HepG2 (cell line): ENCODE data around the gene ZNF451. TPM values are rescaled to one million over a fixed set of nuclear protein-coding genes. Genes with fewer than 3 reads are reported as not detected.

Source experiments
- polyA plus RNA-seq, 8 experiments: library from polyadenylated mRNA; depleted of rRNA in 3 of 8; stranded (reverse) in 7 of 8; unstranded in 1 of 8; fragments of >200 nt; fragmentation: Illumina TruSeq in 4 of 8; extraction: Trizol in 4 of 8; gene quantifications; 2 replicates each; pipeline versions ENCODE4 v1.2.1 to v1.2.3, GENCODE V29; 2011 to 2016; ENCODE audit warnings: low read depth in 4 of 8, missing spikeins in 1 of 8, mixed read lengths in 1 of 8; ENCODE audit not compliant: insufficient read depth in 1 of 8
- total RNA-seq, 5 experiments: library from RNA; depleted of rRNA; stranded (reverse); fragments of >200 nt; fragmentation: Illumina TruSeq; extraction: Trizol; gene quantifications; 2 replicates each; pipeline ENCODE4 v1.2.3, GENCODE V29; 2016; ENCODE audit warnings: low read depth in 1 of 5
- TF ChIP-seq, protein P1 (sequence below): IDR thresholded peaks from 2 replicates; pipeline ENCODE4 v1.6.1; 2012; ENCODE audit warnings: inconsistent platforms
- TF ChIP-seq, protein P2 (sequence below): sonication (generic); formaldehyde crosslinking; IDR thresholded peaks from 2 replicates; pipeline ENCODE4 v1.4.0; 2020; ENCODE audit warnings: mild to moderate bottlenecking, missing genetic modification reagents
- TF ChIP-seq, protein P3 (sequence below), 2 experiments: IDR thresholded peaks; 2 replicates each; pipeline ENCODE4 v1.6.1; 2011 to 2012; ENCODE audit warnings: low read length in 2 of 2, borderline replicate concordance in 1 of 2, low read depth in 1 of 2, mild to moderate bottlenecking in 1 of 2, moderate library complexity in 1 of 2
- TF ChIP-seq, protein P4 (sequence below): sonication (generic); formaldehyde crosslinking; IDR thresholded peaks from 2 replicates; pipeline ENCODE4 v1.4.0; 2020; ENCODE audit warnings: mild to moderate bottlenecking, low read depth, missing genetic modification reagents

The ZNF451 gene
- total and polyA plus RNA-seq, 2 of the 13 experiments (the other 11 are each of a cell fraction or from before 2014, with no cell fraction given): 32.1 to 65.7 TPM

DNA sequence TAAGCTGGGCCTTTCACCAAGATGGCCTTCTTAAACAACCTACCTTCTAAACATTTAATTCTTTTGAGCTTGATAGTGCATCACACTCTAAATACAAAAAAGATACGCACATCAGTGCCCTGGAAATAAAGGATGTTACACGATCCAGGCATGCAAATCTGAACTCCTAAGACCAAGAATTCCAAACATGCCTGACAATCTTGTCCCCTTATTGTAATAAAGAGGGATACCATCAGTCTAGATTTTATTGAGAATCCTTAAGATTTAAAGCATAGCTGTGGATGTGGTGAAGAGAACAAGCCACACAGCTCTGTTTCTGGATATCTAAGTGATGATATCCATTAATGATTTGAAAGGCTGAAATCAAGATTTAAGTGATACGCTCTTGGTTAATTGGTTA is 13.0 kb downstream of the ZNF451 start (continued):
- TF ChIP-seq, protein P1, sequence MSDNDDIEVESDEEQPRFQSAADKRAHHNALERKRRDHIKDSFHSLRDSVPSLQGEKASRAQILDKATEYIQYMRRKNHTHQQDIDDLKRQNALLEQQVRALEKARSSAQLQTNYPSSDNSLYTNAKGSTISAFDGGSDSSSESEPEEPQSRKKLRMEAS: no peak
- TF ChIP-seq, protein P2, sequence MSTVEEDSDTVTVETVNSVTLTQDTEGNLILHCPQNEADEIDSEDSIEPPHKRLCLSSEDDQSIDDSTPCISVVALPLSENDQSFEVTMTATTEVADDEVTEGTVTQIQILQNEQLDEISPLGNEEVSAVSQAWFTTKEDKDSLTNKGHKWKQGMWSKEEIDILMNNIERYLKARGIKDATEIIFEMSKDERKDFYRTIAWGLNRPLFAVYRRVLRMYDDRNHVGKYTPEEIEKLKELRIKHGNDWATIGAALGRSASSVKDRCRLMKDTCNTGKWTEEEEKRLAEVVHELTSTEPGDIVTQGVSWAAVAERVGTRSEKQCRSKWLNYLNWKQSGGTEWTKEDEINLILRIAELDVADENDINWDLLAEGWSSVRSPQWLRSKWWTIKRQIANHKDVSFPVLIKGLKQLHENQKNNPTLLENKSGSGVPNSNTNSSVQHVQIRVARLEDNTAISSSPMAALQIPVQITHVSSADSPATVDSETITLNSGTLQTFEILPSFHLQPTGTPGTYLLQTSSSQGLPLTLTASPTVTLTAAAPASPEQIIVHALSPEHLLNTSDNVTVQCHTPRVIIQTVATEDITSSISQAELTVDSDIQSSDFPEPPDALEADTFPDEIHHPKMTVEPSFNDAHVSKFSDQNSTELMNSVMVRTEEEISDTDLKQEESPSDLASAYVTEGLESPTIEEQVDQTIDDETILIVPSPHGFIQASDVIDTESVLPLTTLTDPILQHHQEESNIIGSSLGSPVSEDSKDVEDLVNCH (CRISPR knock-in tag): no peak
- TF ChIP-seq, protein P3, sequence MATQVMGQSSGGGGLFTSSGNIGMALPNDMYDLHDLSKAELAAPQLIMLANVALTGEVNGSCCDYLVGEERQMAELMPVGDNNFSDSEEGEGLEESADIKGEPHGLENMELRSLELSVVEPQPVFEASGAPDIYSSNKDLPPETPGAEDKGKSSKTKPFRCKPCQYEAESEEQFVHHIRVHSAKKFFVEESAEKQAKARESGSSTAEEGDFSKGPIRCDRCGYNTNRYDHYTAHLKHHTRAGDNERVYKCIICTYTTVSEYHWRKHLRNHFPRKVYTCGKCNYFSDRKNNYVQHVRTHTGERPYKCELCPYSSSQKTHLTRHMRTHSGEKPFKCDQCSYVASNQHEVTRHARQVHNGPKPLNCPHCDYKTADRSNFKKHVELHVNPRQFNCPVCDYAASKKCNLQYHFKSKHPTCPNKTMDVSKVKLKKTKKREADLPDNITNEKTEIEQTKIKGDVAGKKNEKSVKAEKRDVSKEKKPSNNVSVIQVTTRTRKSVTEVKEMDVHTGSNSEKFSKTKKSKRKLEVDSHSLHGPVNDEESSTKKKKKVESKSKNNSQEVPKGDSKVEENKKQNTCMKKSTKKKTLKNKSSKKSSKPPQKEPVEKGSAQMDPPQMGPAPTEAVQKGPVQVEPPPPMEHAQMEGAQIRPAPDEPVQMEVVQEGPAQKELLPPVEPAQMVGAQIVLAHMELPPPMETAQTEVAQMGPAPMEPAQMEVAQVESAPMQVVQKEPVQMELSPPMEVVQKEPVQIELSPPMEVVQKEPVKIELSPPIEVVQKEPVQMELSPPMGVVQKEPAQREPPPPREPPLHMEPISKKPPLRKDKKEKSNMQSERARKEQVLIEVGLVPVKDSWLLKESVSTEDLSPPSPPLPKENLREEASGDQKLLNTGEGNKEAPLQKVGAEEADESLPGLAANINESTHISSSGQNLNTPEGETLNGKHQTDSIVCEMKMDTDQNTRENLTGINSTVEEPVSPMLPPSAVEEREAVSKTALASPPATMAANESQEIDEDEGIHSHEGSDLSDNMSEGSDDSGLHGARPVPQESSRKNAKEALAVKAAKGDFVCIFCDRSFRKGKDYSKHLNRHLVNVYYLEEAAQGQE (IDR thresholded peaks at IDR 0.05; ENCODE audit: borderline replicate concordance in 1 of 2, low read depth in 1 of 2, low read length in 2 of 2): no peak
- TF ChIP-seq, protein P4, sequence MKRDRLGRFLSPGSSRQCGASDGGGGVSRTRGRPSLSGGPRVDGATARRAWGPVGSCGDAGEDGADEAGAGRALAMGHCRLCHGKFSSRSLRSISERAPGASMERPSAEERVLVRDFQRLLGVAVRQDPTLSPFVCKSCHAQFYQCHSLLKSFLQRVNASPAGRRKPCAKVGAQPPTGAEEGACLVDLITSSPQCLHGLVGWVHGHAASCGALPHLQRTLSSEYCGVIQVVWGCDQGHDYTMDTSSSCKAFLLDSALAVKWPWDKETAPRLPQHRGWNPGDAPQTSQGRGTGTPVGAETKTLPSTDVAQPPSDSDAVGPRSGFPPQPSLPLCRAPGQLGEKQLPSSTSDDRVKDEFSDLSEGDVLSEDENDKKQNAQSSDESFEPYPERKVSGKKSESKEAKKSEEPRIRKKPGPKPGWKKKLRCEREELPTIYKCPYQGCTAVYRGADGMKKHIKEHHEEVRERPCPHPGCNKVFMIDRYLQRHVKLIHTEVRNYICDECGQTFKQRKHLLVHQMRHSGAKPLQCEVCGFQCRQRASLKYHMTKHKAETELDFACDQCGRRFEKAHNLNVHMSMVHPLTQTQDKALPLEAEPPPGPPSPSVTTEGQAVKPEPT (CRISPR knock-in tag): no peak
